ENCODE results near the gene FIGNL1. TPM values are rescaled to one million over a fixed set of nuclear protein-coding genes. Genes with fewer than 3 reads are reported as not detected.
A peak's percentile ranks its signal among the peaks of the same experiment; 100 is the strongest.

FIGNL1 gene
- total and polyA plus RNA-seq, 10 of the 15 experiments (the other 5 are each of a cell fraction or from before 2014, with no cell fraction given): 11.5 to 37.4 (median 29.0) TPM

- TF ChIP-seq BHLHE40 (IDR thresholded peaks at IDR 0.05; ENCODE audit: borderline replicate concordance in 1 of 2, low read depth in 2 of 2, low read length in 1 of 2) (peak; percentile 32 to 66; a peak in 2 of 4 replicates), EGR1 (IDR thresholded peaks at IDR 0.05; ENCODE audit: borderline replicate concordance in 1 of 2, low read depth in 2 of 2, low read length in 2 of 2) (no peak), SRF (IDR thresholded peaks at IDR 0.05; ENCODE audit: low read depth in 2 of 2, low read length in 2 of 2) (peak in 1 of 2 experiments; percentile 20; a peak in 1 of 4 replicates), ZNF274 (IDR thresholded peaks at IDR 0.05; ENCODE audit: insufficient read depth, insufficient read length) (no peak), CREM (IDR thresholded peaks at IDR 0.05; ENCODE audit: low read depth) (0 out of 2 replicates have a peak, but pooled peaks have one; percentile 42), CBX5 (IDR thresholded peaks at IDR 0.05; ENCODE audit: low read depth) (0 out of 2 replicates have a peak, but pooled peaks have one; percentile 66), NKRF (conservative IDR thresholded peaks at IDR 0.05) (no peak), SKIL (IDR thresholded peaks at IDR 0.05; ENCODE audit: low read depth, poor library complexity, severe bottlenecking) (no peak), FOXK2 (IDR thresholded peaks at IDR 0.05) (no peak)
Observed at GRCh38 chr7:50409856-50410745, 40.0 kb downstream of the FIGNL1 start (continued).
